ENCODE results near the gene TBC1D25. TPM values are rescaled to one million over a fixed set of nuclear protein-coding genes. Genes with fewer than 3 reads are reported as not detected.

TBC1D25 gene
- total RNA-seq: 10 to 100 TPM; 13.2 to 15.2 TPM

- Mint-ChIP-seq H3K27me3 (no peaks in the 10 kb centered on the region), H3K4me1 (peaks cover 15% of the 10 kb centered on the region), H3K27ac (peak within 1 kb of the TSS; percentile 89), H3K4me3 (peak within 1 kb of the TSS; percentile 87), H3K9me3 (ENCODE audit: low read depth) (no peaks in the 10 kb centered on the region), H3K36me3 (ENCODE audit: low read depth) (peaks cover 16% of the 10 kb centered on the region)
- CTCF ChIA-PET: interaction anchor here (0.6 to 1.9 kb wide), 7 partner anchors 9 to 189 kb away, joined by 3 to 8 read pairs (median 3); partner anchors contain the start of gene RBM3
- intact Hi-C loops (cut with DNase I, micrococcal nuclease): loop anchor here (1.0 to 5.0 kb wide), 9 partner anchors 18 to 979 kb away; partner anchors contain the start of genes EBP (in 2 of the 2), FTSJ1 (in 2 of the 2), RBM3 (in 2 of the 2) and ARAF (in 1 of the 2)
- DNase-seq (peak; percentile 98), ATAC-seq (peak; percentile 80)
- POLR2A ChIA-PET: interaction anchor here (0.5 to 1.8 kb wide), 9 partner anchors 13 to 372 kb away, joined by 3 to 16 read pairs (median 3); partner anchors contain the start of genes EBP, RBM3 and SLC35A2
Measured at GRCh38 chrX:48539345-48540027, at the start of gene TBC1D25. Gene TBC1D25, plus strand, starts transcription at chrX:48539714. Its CDS starts 84 bp downstream, at chrX:48539798.

GRCh38 chrX:48489892-48490291, 49.6 kb upstream of the TBC1D25 start:
- ChIA-PET CTCF (no interaction called here), POLR2A (no interaction called here)
- Mint-ChIP-seq H3K27me3 (no peaks in the 10 kb centered on the region), H3K9me3 (ENCODE audit: low read depth) (no peaks in the 10 kb centered on the region), H3K4me3 (no peak overlapping the region), H3K27ac (no peak overlapping the region), H3K4me1 (no peaks in the 10 kb centered on the region), H3K36me3 (ENCODE audit: low read depth) (peaks cover 4% of the 10 kb centered on the region)
- no peak for DNase-seq
- ATAC-seq: no peak
- intact Hi-C loops (cut with DNase I, micrococcal nuclease): loop anchor here in 1 of 2 experiments (5.0 kb wide), 1 partner anchor 658 kb away; no protein-coding TSS in a partner anchor

GRCh38 chrX:48490661-48491060, 48.9 kb upstream of the TBC1D25 start:
- intact Hi-C loops (cut with DNase I, micrococcal nuclease): loop anchor here in 1 of 2 experiments (5.0 kb wide), 1 partner anchor 658 kb away; no protein-coding TSS in a partner anchor
- CTCF ChIA-PET: no interaction called here
- H3K4me3 Mint-ChIP-seq: no peak overlapping the region
- H3K36me3 Mint-ChIP-seq (ENCODE audit: low read depth): peaks cover 4% of the 10 kb centered on the region
- DNase-seq: no peak
- POLR2A ChIA-PET: no interaction called here
- ATAC-seq: no peak
- H3K9me3 Mint-ChIP-seq (ENCODE audit: low read depth): no peaks in the 10 kb centered on the region
- no peaks in the 10 kb centered on the region for H3K27me3 Mint-ChIP-seq
- H3K4me1 Mint-ChIP-seq: no peaks in the 10 kb centered on the region
- H3K27ac Mint-ChIP-seq: no peak overlapping the region

GRCh38 chrX:48491809-48492208, 47.7 kb upstream of the TBC1D25 start:
- no peak for DNase-seq
- H3K9me3 Mint-ChIP-seq (ENCODE audit: low read depth): no peaks in the 10 kb centered on the region
- intact Hi-C loops (cut with DNase I, micrococcal nuclease): loop anchor here in 1 of 2 experiments (5.0 kb wide), 1 partner anchor 660 kb away; no protein-coding TSS in a partner anchor
- ChIA-PET POLR2A (no interaction called here), CTCF (no interaction called here)
- no peak overlapping the region for H3K4me3 Mint-ChIP-seq
- H3K27ac Mint-ChIP-seq: no peak overlapping the region
- no peaks in the 10 kb centered on the region for H3K4me1 Mint-ChIP-seq
- H3K27me3 Mint-ChIP-seq: no peaks in the 10 kb centered on the region
- ATAC-seq: no peak
- peaks cover 4% of the 10 kb centered on the region for H3K36me3 Mint-ChIP-seq (ENCODE audit: low read depth)

GRCh38 chrX:48492293-48492910, 47.1 kb upstream of the TBC1D25 start:
- ChIA-PET CTCF (interaction anchor here (0.6 kb wide), 2 partner anchors 25 to 799 kb away, joined by 3 read pairs; no protein-coding TSS in a partner anchor), POLR2A (no interaction called here)
- intact Hi-C loops (cut with DNase I, micrococcal nuclease): loop anchor here in 1 of 2 experiments (5.0 kb wide), 1 partner anchor 660 kb away; no protein-coding TSS in a partner anchor
- DNase-seq (no peak), ATAC-seq (no peak)
- H3K36me3 Mint-ChIP-seq (ENCODE audit: low read depth): no peaks in the 10 kb centered on the region
- H3K9me3 Mint-ChIP-seq (ENCODE audit: low read depth): no peaks in the 10 kb centered on the region
- H3K4me1 Mint-ChIP-seq: no peaks in the 10 kb centered on the region
- no peaks in the 10 kb centered on the region for H3K27me3 Mint-ChIP-seq
- H3K4me3 Mint-ChIP-seq: no peak overlapping the region
- H3K27ac Mint-ChIP-seq: no peak overlapping the region

GRCh38 chrX:48493890-48494364, 45.6 kb upstream of the TBC1D25 start:
- CTCF ChIA-PET: interaction anchor here (1.0 kb wide), 2 partner anchors 9 to 26 kb away, joined by 3 read pairs; no protein-coding TSS in a partner anchor
- POLR2A ChIA-PET: interaction anchor here (0.6 kb wide), 1 partner anchor 152 kb away, joined by 6 read pairs; no protein-coding TSS in a partner anchor
- intact Hi-C loops (cut with DNase I, micrococcal nuclease): loop anchor here in 1 of 2 experiments (1.0 to 5.0 kb wide), 3 partner anchors 411 to 662 kb away; no protein-coding TSS in a partner anchor

GRCh38 chrX:48496660-48497059, 42.9 kb upstream of the TBC1D25 start:
- no peaks in the 10 kb centered on the region for H3K27me3 Mint-ChIP-seq
- CTCF ChIA-PET: no interaction called here
- no peak overlapping the region for H3K4me3 Mint-ChIP-seq
- DNase-seq: no peak
- no peaks in the 10 kb centered on the region for H3K9me3 Mint-ChIP-seq (ENCODE audit: low read depth)
- ATAC-seq: no peak
- intact Hi-C loops (cut with DNase I, micrococcal nuclease): no loop called here
- no peaks in the 10 kb centered on the region for H3K4me1 Mint-ChIP-seq
- no peaks in the 10 kb centered on the region for H3K36me3 Mint-ChIP-seq (ENCODE audit: low read depth)
- POLR2A ChIA-PET: no interaction called here
- H3K27ac Mint-ChIP-seq: no peak overlapping the region

More at GRCh38 chrX:48493890-48494364, 45.6 kb upstream of the TBC1D25 start:
- H3K27ac Mint-ChIP-seq: no peak overlapping the region
- H3K27me3 Mint-ChIP-seq: no peaks in the 10 kb centered on the region
- no peaks in the 10 kb centered on the region for H3K36me3 Mint-ChIP-seq (ENCODE audit: low read depth)
- H3K9me3 Mint-ChIP-seq (ENCODE audit: low read depth): no peaks in the 10 kb centered on the region
- no peaks in the 10 kb centered on the region for H3K4me1 Mint-ChIP-seq
- peak; percentile 52 for DNase-seq
- no peak overlapping the region for H3K4me3 Mint-ChIP-seq
- ATAC-seq: peak; percentile 44

- ChIA-PET POLR2A (interaction anchor here (0.7 kb wide), 1 partner anchor 13 kb away, joined by 3 read pairs; no protein-coding TSS in a partner anchor), CTCF (interaction anchor here (0.8 kb wide), 1 partner anchor 24 kb away, joined by 3 read pairs; no protein-coding TSS in a partner anchor)
- Mint-ChIP-seq H3K4me3 (no peak overlapping the region), H3K36me3 (ENCODE audit: low read depth) (no peaks in the 10 kb centered on the region), H3K4me1 (no peaks in the 10 kb centered on the region), H3K27ac (no peak overlapping the region), H3K27me3 (no peaks in the 10 kb centered on the region), H3K9me3 (ENCODE audit: low read depth) (no peaks in the 10 kb centered on the region)
- DNase-seq (no peak), ATAC-seq (no peak)
- intact Hi-C loops (cut with DNase I, micrococcal nuclease): no loop called here
Measured at GRCh38 chrX:48497871-48498270, 41.6 kb upstream of the TBC1D25 start.

- Mint-ChIP-seq H3K9me3 (ENCODE audit: low read depth) (no peaks in the 10 kb centered on the region), H3K27me3 (no peaks in the 10 kb centered on the region), H3K4me1 (no peaks in the 10 kb centered on the region), H3K27ac (no peak overlapping the region), H3K4me3 (no peak overlapping the region), H3K36me3 (ENCODE audit: low read depth) (no peaks in the 10 kb centered on the region)
- no peak for ATAC-seq
- POLR2A ChIA-PET: no interaction called here
- DNase-seq: no peak
- intact Hi-C loops (cut with DNase I, micrococcal nuclease): no loop called here
- CTCF ChIA-PET: interaction anchor here (0.8 kb wide), 1 partner anchor 24 kb away, joined by 3 read pairs; no protein-coding TSS in a partner anchor
Measured at GRCh38 chrX:48498374-48498809, 41.1 kb upstream of the TBC1D25 start.

- Mint-ChIP-seq H3K4me3 (no peak overlapping the region), H3K4me1 (peaks cover under 1% of the 10 kb centered on the region), H3K36me3 (ENCODE audit: low read depth) (no peaks in the 10 kb centered on the region), H3K27me3 (no peaks in the 10 kb centered on the region), H3K27ac (no peak overlapping the region), H3K9me3 (ENCODE audit: low read depth) (no peaks in the 10 kb centered on the region)
- no peak for DNase-seq
- CTCF ChIA-PET: no interaction called here
- intact Hi-C loops (cut with DNase I, micrococcal nuclease): no loop called here
- POLR2A ChIA-PET: interaction anchor here (0.7 kb wide), 1 partner anchor 29 kb away, joined by 3 read pairs; no protein-coding TSS in a partner anchor
- no peak for ATAC-seq
Measured at GRCh38 chrX:48504261-48504660, 35.3 kb upstream of the TBC1D25 start.

GRCh38 chrX:48505481-48505880, 34.0 kb upstream of the TBC1D25 start:
- ChIA-PET CTCF (no interaction called here), POLR2A (no interaction called here)
- Mint-ChIP-seq H3K36me3 (ENCODE audit: low read depth) (no peaks in the 10 kb centered on the region), H3K4me1 (peaks cover 9% of the 10 kb centered on the region), H3K4me3 (no peak overlapping the region), H3K27ac (no peak overlapping the region), H3K9me3 (ENCODE audit: low read depth) (no peaks in the 10 kb centered on the region), H3K27me3 (no peaks in the 10 kb centered on the region)
- no peak for ATAC-seq
- DNase-seq: no peak
- intact Hi-C loops (cut with DNase I, micrococcal nuclease): loop anchor here in 1 of 2 experiments (5.0 kb wide), 2 partner anchors 38 to 423 kb away; no protein-coding TSS in a partner anchor
